Fibroblast of lung (primary cell): ENCODE data around the gene ABO. TPM values are rescaled to one million over a fixed set of nuclear protein-coding genes. Genes with fewer than 3 reads are reported as not detected.

Experiments used
- DNase-seq, 2 donors: peaks; one replicate each; pipeline versions ENCODE4 v3.0.0 to v3.0.0-alpha.2; 2010; ENCODE audit warnings: low read depth in 2 of 2
- H2AFZ ChIP-seq: 2 replicates; pipeline ENCODE4 v1.5.1; 2012; ENCODE audit warnings: low read length, control low read depth, inconsistent platforms
- H3K27ac ChIP-seq: 2 replicates; pipeline ENCODE4 v1.5.1; 2011; ENCODE audit warnings: low read length, control low read depth; ENCODE audit not compliant: insufficient read depth
- H3K27me3 ChIP-seq: 2 replicates; pipeline ENCODE4 v1.5.1; 2011; ENCODE audit warnings: mild to moderate bottlenecking, low read length; ENCODE audit not compliant: control insufficient read depth, insufficient read depth
- H3K36me3 ChIP-seq: 2 replicates; pipeline ENCODE4 v1.5.1; 2011; ENCODE audit warnings: low read length; ENCODE audit not compliant: control insufficient read depth, insufficient read depth
- H3K4me1 ChIP-seq: 2 replicates; pipeline ENCODE4 v1.5.1; 2011; ENCODE audit warnings: low read length; ENCODE audit not compliant: control insufficient read depth, insufficient read depth; ENCODE audit errors: extremely low read depth
- H3K4me2 ChIP-seq: 2 replicates; pipeline ENCODE4 v1.5.1; 2011; ENCODE audit warnings: low read length, control low read depth; ENCODE audit not compliant: insufficient read depth; ENCODE audit errors: extremely low read depth
- H3K4me3 ChIP-seq, 4 experiments: fragments of 200-600 bp in 1 of 4; sonication (generic) in 1 of 4; replicated peaks in 1 of 4; 2 replicates each; pipeline ENCODE4 v1.5.1; 2011 to 2016; ENCODE audit warnings: low read length in 4 of 4, low read depth in 3 of 4, mild to moderate bottlenecking in 3 of 4, control low read depth in 2 of 4, inconsistent platforms in 1 of 4, mixed read lengths in 1 of 4; ENCODE audit not compliant: insufficient read depth in 1 of 4; ENCODE audit errors: control extremely low read depth in 1 of 4
- H3K79me2 ChIP-seq: 2 replicates; pipeline ENCODE4 v1.5.1; 2012; ENCODE audit warnings: mild to moderate bottlenecking, low read length, inconsistent platforms; ENCODE audit not compliant: control insufficient read depth, insufficient read depth
- H3K9ac ChIP-seq: 2 replicates; pipeline ENCODE4 v1.5.1; 2011; ENCODE audit warnings: mild to moderate bottlenecking, low read length, control low read depth; ENCODE audit not compliant: insufficient read depth
- H3K9me3 ChIP-seq: 2 replicates; pipeline ENCODE4 v1.5.1; 2012; ENCODE audit warnings: low read depth, low read length; ENCODE audit not compliant: control insufficient read depth, insufficient read depth
- H4K20me1 ChIP-seq: 2 replicates; pipeline ENCODE4 v1.5.1; 2011; ENCODE audit warnings: low read length; ENCODE audit not compliant: control insufficient read depth, insufficient read depth; ENCODE audit errors: extremely low read depth
- CTCF ChIP-seq, 2 donors: IDR thresholded peaks in 1 of 2; conservative IDR thresholded peaks in 1 of 2; 1 replicate in 1 of 2; 2 replicates in 1 of 2; pipeline ENCODE4 v1.5.1; 2011 to 2012; ENCODE audit warnings: low read length in 2 of 2, control low read depth in 1 of 2, inconsistent platforms in 1 of 2, low read depth in 1 of 2, mild to moderate bottlenecking in 1 of 2
- EZH2 ChIP-seq: IDR thresholded peaks from 2 replicates; pipeline ENCODE4 v1.5.1; 2012; ENCODE audit warnings: low read length, control low read depth, mild to moderate bottlenecking; ENCODE audit errors: missing control alignments
- polyA plus RNA-seq, 2 donors: library from polyadenylated mRNA; depleted of rRNA in 1 of 2; stranded (reverse) in 1 of 2; unstranded in 1 of 2; fragments of >200 nt; gene quantifications; 2 replicates each; pipeline ENCODE4 v1.2.1, GENCODE V29; 2011 to 2012; ENCODE audit warnings: missing spikeins in 1 of 2
- total RNA-seq: library from RNA; depleted of rRNA; stranded (reverse); fragments of >200 nt; gene quantifications from 2 replicates; pipeline ENCODE4 v1.2.1, GENCODE V29; 2014

ABO gene
- total and polyA plus RNA-seq, 2 donors (not counting 1 experiment from before 2014, with no cell fraction given): not detected

- no peak overlapping the region for H2AFZ ChIP-seq
- no peaks in the 10 kb centered on the region for H3K79me2 ChIP-seq
- no peak overlapping the region for H3K27ac ChIP-seq
- H4K20me1 ChIP-seq: no peaks in the 10 kb centered on the region
- no peaks in the 10 kb centered on the region for H3K27me3 ChIP-seq
- H3K4me2 ChIP-seq: no peak overlapping the region
- no peak for DNase-seq
- TF ChIP-seq CTCF (conservative IDR thresholded peaks at IDR 0.05 in 1 of 2, IDR thresholded peaks at IDR 0.05 in 1 of 2; ENCODE audit: low read depth in 1 of 2, low read length in 2 of 2) (no peak), EZH2 (no peak)
- no peaks in the 10 kb centered on the region for H3K36me3 ChIP-seq
- no peaks in the 10 kb centered on the region for H3K4me1 ChIP-seq
- no peak overlapping the region for H3K4me3 ChIP-seq
- H3K9ac ChIP-seq: no peak overlapping the region
- H3K9me3 ChIP-seq: no peaks in the 10 kb centered on the region
Observed at GRCh38 chr9:133315997-133316396, 41.0 kb upstream of the ABO start.

- no peak for DNase-seq
- no peaks in the 10 kb centered on the region for H3K36me3 ChIP-seq
- H4K20me1 ChIP-seq: no peaks in the 10 kb centered on the region
- no peak overlapping the region for H3K4me2 ChIP-seq
- no peak overlapping the region for H3K4me3 ChIP-seq
- TF ChIP-seq EZH2: no peak
- TF ChIP-seq CTCF (conservative IDR thresholded peaks at IDR 0.05 in 1 of 2, IDR thresholded peaks at IDR 0.05 in 1 of 2; ENCODE audit: low read depth in 1 of 2, low read length in 2 of 2): no peak
- no peaks in the 10 kb centered on the region for H3K27me3 ChIP-seq
- no peak overlapping the region for H3K27ac ChIP-seq
- no peaks in the 10 kb centered on the region for H3K4me1 ChIP-seq
- no peak overlapping the region for H3K9ac ChIP-seq
- no peaks in the 10 kb centered on the region for H3K9me3 ChIP-seq
- H3K79me2 ChIP-seq: no peaks in the 10 kb centered on the region
- no peak overlapping the region for H2AFZ ChIP-seq
Observed at GRCh38 chr9:133309608-133310007, 34.6 kb upstream of the ABO start.

- no peak overlapping the region for H2AFZ ChIP-seq
- no peak overlapping the region for H3K4me2 ChIP-seq
- no peaks in the 10 kb centered on the region for H3K27me3 ChIP-seq
- no peak overlapping the region for H3K9ac ChIP-seq
- no peaks in the 10 kb centered on the region for H3K36me3 ChIP-seq
- TF ChIP-seq CTCF (conservative IDR thresholded peaks at IDR 0.05 in 1 of 2, IDR thresholded peaks at IDR 0.05 in 1 of 2; ENCODE audit: low read depth in 1 of 2, low read length in 2 of 2) (no peak), EZH2 (no peak)
- no peaks in the 10 kb centered on the region for H3K9me3 ChIP-seq
- H4K20me1 ChIP-seq: no peaks in the 10 kb centered on the region
- no peak overlapping the region for H3K27ac ChIP-seq
- H3K4me3 ChIP-seq: no peak overlapping the region
- no peak for DNase-seq
- no peaks in the 10 kb centered on the region for H3K79me2 ChIP-seq
- no peaks in the 10 kb centered on the region for H3K4me1 ChIP-seq
Observed at GRCh38 chr9:133307301-133307700, 32.3 kb upstream of the ABO start.
